Measurements from ENCODE around the gene DEXI.
"Not testable (repeated sequence)": the region's sequence is repeated elsewhere in the genome, so short reads cannot be mapped to it uniquely, and the experiment has no call there.

The DEXI gene

GRCh38 chr16:10969615-10970014 lies 27.3 kb upstream of the DEXI start:
- DNase-seq (ENCODE audit: low read depth in 2 of 2), result no peak

- no peak for DNase-seq (ENCODE audit: low read depth in 2 of 2)
These were observed 26.2 kb upstream of the DEXI start for GRCh38 chr16:10968498-10968897.

- no peak for DNase-seq (ENCODE audit: low read depth in 2 of 2)
These were observed 25.7 kb upstream of the DEXI start for GRCh38 chr16:10967986-10968385.

GRCh38 chr16:10966559-10966958 lies 24.3 kb upstream of the DEXI start:
- DNase-seq (ENCODE audit: low read depth in 2 of 2), result not testable (repeated sequence)

GRCh38 chr16:10966129-10966528 lies 23.9 kb upstream of the DEXI start:
- DNase-seq (ENCODE audit: low read depth in 2 of 2), result no peak

- DNase-seq (ENCODE audit: low read depth in 2 of 2), result no peak
These were observed 23.3 kb upstream of the DEXI start for GRCh38 chr16:10965440-10966061.

- peak; percentile 32 to 59 for DNase-seq (ENCODE audit: low read depth in 2 of 2)
These were observed 22.6 kb upstream of the DEXI start for GRCh38 chr16:10964891-10965326.

- peak; percentile 64 to 70 for DNase-seq (ENCODE audit: low read depth in 2 of 2)
These were observed 22.0 kb upstream of the DEXI start for GRCh38 chr16:10964039-10964890.

GRCh38 chr16:10961231-10961630 lies 19.0 kb upstream of the DEXI start:
- no peak for DNase-seq (ENCODE audit: low read depth in 2 of 2)

GRCh38 chr16:10959161-10959560 lies 16.9 kb upstream of the DEXI start:
- no peak for DNase-seq (ENCODE audit: low read depth in 2 of 2)

- no peak for DNase-seq (ENCODE audit: low read depth in 2 of 2)
These were observed 15.7 kb upstream of the DEXI start for GRCh38 chr16:10957771-10958482.

- no peak for DNase-seq (ENCODE audit: low read depth in 2 of 2)
These were observed 12.6 kb upstream of the DEXI start for GRCh38 chr16:10954903-10955302.

- no peak for DNase-seq (ENCODE audit: low read depth in 2 of 2)
These were observed 8.8 kb upstream of the DEXI start for GRCh38 chr16:10951026-10951425.

- DNase-seq (ENCODE audit: low read depth in 2 of 2), result no peak
These were observed 8.1 kb upstream of the DEXI start for GRCh38 chr16:10950393-10950792.

- DNase-seq (ENCODE audit: low read depth in 2 of 2), result no peak
These were observed 7.2 kb upstream of the DEXI start for GRCh38 chr16:10949424-10949970.

- DNase-seq (ENCODE audit: low read depth in 2 of 2), result no peak
These were observed 5.0 kb upstream of the DEXI start for GRCh38 chr16:10947211-10947787.

GRCh38 chr16:10946308-10946707 lies 4.0 kb upstream of the DEXI start:
- DNase-seq (ENCODE audit: low read depth in 2 of 2), result no peak

- DNase-seq (ENCODE audit: low read depth in 2 of 2), result no peak
These were observed 3.0 kb upstream of the DEXI start for GRCh38 chr16:10945065-10945787.

- DNase-seq (ENCODE audit: low read depth in 2 of 2), result peak; percentile 88 to 95
These were observed 2.2 kb upstream of the DEXI start, which contains the start of gene CLEC16A for GRCh38 chr16:10944249-10945064. CLEC16A (plus strand) TSS chr16:10944564; CDS start chr16:10944718, 154 bp downstream.

GRCh38 chr16:10943064-10943353 lies 741 bp upstream of the DEXI start:
- no peak for DNase-seq (ENCODE audit: low read depth in 2 of 2)
